Fibroblast of the conjunctiva (primary cell): Measurements from ENCODE around the gene AATK.
"Not testable (repeated sequence)": the region's sequence is repeated elsewhere in the genome, so short reads cannot be mapped to it uniquely, and the experiment has no call there.

Source experiments
- DNase-seq: peaks from one replicate; pipeline ENCODE4 v3.0.0-alpha.2; 2010; ENCODE audit warnings: low read depth

The AATK gene

GRCh38 chr17:81160747-81161453 lies 5.1 kb downstream of the AATK start:
- no peak for DNase-seq

DNA sequence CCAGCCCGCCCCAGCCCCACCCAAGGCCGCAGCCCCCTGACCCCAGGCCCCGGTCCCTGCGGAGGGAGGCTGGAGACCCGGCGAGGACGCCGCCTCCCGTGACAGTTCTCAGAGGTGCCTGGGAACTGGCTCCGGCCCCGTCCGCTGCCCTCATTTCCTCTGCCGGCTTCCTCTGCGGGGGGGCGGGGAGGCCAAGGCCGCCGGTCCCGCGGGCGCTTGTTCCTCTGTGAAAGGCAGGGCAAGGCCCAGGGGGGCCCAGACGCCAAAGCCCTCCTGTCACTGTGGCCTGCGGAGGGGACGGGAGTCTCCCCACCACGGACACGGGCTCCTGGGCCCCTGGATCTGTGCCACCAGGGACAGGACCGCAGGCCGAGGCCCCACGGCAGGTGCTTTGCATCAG lies 5.7 kb downstream of the AATK start:
- no peak for DNase-seq

- no peak for DNase-seq
Observed at GRCh38 chr17:81159611-81160265, 6.3 kb downstream of the AATK start.

GRCh38 chr17:81158688-81159590 lies 7.1 kb downstream of the AATK start:
- DNase-seq = no peak

DNA sequence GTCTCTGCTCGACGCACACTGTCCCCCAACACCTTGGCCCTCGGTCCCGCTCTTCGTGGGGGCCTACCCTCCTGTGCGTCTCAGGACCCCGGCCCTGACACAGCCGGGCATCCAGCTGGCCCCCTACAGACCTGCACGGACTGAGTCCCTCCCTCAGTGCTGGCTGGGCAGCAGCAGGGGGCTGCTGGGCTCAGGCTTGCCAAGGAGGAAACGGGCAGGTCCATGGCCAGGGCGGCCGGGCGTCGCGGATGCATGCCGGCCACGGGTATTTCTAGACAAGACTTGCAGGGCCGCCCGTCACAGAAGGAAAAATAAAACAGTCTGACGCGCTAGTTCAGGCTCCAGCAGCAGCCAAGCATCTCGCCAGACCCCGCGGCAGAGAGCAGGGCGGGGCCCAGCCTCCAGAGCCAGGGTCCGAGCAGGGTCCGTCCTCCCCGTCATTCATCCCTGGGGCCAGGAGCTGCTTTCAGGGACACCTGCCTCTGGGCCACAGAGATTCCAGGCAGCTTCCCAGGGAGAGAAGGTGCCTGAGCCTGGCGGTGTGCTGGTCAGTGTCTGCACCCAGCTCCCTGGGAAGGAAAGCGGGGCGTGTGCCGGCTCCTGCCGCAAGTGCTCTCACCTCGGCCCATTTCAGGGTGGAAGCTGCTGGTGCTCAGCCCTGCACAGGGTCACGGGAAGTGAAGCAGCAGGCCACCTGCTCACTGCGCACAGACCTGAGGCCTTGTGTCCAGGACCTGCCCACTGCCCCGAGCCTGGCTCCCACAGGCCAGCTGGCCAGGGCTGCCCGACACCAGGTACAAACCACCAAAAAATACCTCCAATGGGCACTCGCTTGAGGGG lies 8.0 kb downstream of the AATK start:
- DNase-seq = no peak

DNA sequence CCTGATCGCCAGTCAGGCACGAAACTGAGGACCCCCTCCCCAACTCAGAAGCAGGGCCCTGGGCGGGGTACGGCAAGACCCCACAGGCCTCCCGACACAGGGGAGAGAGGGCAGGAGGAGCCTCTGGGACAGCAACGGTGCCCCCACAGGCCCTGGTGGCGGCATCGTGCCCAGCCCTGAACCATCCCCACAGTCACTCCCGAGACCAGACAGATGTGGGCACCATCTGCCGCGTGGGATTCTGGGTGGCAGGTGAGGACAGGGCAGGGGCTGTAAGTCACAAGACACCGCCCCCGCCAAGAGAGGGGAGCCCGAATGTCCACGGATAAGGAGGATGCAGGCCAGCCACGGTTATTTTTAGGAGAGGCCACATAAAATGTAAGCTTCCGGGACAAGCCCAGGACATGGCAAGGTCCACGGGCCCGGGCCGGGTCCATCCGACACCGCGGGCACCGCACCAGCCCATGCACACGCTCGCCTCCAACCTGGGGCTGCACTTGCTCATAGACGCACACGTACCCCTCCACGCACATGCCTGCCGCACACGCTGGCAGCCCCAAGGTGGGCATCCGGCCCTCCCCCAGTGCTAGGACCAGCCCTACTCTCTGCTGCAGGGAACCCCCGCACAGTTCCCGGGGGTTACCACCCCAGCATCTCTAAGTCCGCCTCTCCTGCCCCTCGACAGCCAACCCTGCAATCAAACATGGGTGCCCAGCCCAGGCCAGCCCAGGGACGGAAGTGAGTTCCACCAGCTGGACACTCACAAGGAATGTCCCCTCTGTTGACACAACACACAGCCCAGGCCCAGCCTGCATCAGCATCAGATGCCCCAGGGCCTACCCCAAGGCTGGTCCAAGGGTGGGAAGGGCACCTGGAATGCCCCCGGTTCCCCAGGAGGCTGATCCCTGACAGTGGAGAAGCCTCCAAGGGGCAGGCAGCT lies 8.9 kb downstream of the AATK start:
- DNase-seq = no peak

DNA sequence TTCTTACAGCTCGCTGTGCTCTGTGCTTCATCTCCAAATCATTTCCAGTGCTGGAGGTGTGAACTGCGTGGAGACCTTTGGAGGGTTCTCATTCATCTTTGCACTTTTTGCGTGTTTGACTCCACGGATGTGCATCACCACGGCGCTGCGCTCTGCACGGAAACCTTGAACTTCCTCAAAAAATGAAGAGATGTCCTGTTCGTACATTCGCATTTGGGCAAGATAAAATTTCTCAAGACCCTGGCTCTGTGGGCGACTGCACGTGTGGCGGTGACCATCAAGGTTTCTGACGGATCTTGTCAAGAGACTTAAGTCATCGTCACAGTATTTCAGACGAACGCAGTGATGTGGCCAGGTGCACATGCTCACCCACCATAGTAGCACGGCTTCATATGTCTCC lies 11.1 kb downstream of the AATK start:
- DNase-seq = no peak

GRCh38 chr17:81154016-81154415 lies 12.0 kb downstream of the AATK start:
- not testable (repeated sequence) for DNase-seq

DNA sequence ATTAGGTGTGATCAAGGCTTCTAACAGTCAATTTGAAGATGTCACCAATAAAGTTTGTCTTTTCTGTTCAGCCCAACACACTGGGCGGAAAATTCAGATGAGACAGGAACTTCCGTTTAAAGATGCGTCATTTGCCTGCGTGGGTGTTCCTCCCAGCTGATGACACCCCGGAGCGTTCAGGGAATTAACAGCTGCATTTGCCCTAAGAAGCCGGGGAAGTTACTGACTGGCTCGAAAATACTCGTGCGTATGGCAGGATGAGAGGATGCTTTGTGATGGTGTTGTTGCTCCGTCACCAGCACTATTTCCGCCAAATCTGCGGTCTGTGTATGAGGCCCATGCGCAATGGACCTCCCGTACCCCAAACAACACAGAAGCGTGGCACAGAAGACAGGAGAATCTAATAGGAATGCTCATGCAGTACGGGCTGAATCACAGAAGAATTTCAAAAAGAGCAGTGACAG lies 12.6 kb downstream of the AATK start:
- DNase-seq = no peak

DNA sequence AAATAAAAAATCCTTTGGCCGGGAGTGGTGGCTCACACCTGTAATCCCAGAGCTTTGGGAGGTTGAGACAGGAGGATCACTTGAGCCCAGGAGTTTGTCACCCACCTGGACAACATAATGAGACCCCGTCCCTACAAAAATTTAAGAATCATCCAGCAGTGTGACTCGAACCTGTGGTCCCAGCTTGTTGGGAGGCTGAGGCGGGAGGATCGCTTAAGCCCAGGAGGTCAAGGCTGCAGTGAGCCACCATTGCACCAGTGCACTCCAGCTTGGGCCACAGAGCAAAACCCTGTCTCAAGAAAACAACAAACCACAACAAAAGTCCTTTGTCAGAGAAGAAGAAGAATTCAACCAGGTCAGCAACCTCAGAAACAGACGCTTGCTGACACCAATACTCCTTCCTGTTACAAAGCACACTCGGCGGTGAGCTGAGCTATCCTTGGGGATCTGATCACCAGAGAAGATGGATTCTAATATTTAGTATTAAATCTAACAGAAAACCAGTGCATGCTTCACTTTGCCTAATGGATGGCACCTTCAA lies 13.7 kb downstream of the AATK start:
- no peak for DNase-seq

DNA sequence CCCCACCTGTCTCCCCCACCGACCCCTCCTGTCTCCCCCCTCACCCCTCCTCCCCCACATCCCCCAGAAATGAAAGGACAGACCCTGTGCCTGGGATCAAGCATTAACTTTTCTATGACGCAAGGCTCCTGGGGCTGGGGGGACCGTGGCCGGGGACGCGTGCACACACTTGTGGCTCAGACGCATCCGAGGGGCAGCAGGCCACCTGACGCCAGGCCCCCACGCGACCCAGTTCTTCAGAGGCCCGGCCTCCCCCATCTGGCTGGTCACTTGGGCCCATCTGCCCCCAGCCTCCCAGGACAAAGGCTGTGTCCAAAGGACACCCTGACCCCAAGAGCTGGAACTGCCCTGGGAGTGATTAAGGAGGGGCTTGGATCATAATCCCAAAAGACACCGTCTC lies 14.7 kb downstream of the AATK start:
- DNase-seq = no peak

DNA sequence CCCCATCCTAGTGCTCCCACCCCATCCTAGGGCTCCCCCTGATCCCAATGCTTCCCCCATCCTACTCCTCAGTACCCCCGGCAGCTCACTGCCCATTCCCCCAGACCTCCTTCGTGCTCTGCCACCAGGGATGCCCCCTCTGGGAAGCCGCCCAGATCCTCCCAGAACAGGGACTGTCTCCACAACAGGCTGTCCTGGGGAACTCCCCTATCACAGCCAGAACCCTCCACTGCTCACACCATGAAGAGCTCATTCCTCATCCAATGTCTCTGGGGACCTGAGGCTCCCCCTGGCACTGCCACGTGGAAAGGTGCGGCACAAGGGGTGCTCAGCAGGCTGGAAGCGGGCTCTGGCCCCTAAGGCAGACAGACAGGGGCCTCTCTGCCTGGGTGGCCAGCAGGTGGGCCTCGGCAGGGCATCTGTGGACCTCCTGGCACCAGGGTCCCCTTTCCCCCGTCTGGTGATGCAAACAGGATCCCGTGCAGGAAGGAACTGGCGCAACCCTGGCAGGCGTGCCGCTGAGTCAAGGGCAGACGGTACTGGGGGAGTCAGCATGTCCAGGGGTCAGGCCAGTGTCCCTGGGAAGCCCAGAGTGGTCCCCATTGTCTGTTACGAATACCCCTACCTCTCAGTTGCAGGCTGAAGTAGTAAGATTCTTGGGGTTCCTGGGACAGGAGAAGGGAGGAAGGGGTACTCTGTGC lies 15.5 kb downstream of the AATK start:
- DNase-seq = no peak

GRCh38 chr17:81148986-81149533 lies 17.0 kb downstream of the AATK start:
- DNase-seq = no peak

- no peak for DNase-seq
Observed at GRCh38 chr17:81148571-81148970, 17.4 kb downstream of the AATK start.

DNA sequence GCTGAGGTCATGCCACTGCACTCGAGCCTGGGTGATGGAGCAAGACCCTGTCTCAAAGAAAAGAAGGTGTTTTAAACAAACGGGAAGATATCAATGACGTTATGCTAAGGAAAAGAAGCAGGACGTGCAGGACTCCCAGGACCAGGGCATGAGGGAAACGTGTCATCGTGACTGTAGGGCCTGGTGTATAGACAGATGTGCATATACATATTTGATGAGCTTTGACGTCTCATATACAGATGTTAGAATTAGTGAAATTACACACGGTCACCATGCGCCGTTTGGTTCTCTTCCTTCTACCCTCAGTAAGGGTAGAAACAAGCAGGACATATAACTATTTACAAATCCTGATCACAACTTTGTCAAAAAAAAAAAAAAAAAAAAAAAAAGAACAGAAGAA lies 18.3 kb downstream of the AATK start:
- no peak for DNase-seq

DNA sequence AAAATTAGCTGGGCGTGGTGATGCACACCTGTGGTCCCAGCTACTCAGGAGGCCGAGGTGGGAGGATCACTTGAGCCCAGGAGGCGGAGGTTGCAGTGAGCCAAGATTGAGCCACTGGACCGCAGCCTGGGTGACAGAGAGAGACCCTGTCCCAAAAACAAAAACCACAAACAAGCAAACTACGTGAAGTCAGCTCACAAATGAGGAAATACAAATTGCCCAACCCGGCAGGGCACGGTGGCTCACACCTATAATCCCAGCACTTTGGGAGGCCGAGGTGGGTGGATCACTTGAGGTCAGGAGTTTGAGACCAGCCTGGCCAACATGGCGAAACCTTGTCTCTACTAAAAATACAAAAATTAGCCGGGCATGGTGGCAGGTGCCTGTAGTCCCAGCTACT lies 19.8 kb downstream of the AATK start:
- DNase-seq = not testable (repeated sequence)

- DNase-seq = no peak
Observed at GRCh38 chr17:81144423-81144781, 21.6 kb downstream of the AATK start.

- DNase-seq = no peak
Observed at GRCh38 chr17:81143717-81144422, 22.2 kb downstream of the AATK start.

- no peak for DNase-seq
Observed at GRCh38 chr17:81143200-81143527, 22.9 kb downstream of the AATK start.
